Measurements from ENCODE around the gene TMEM244. TPM values are rescaled to one million over a fixed set of nuclear protein-coding genes. Genes with fewer than 3 reads are reported as not detected.

Gene TMEM244
- total and polyA plus RNA-seq, 2 of the 13 experiments (the other 11 are each of a cell fraction or from before 2014, with no cell fraction given), result not detected

GRCh38 chr6:129801909-129802308 is 59.2 kb downstream of the TMEM244 start (continued):
- TF ChIP-seq SPEN (CRISPR knock-in tag; IDR thresholded peaks at IDR 0.05; ENCODE audit: low read depth), result no peak
- no peak for TF ChIP-seq MYC (CRISPR knock-in tag; IDR thresholded peaks at IDR 0.05; ENCODE audit: borderline replicate concordance)
- TF ChIP-seq, protein P1, sequence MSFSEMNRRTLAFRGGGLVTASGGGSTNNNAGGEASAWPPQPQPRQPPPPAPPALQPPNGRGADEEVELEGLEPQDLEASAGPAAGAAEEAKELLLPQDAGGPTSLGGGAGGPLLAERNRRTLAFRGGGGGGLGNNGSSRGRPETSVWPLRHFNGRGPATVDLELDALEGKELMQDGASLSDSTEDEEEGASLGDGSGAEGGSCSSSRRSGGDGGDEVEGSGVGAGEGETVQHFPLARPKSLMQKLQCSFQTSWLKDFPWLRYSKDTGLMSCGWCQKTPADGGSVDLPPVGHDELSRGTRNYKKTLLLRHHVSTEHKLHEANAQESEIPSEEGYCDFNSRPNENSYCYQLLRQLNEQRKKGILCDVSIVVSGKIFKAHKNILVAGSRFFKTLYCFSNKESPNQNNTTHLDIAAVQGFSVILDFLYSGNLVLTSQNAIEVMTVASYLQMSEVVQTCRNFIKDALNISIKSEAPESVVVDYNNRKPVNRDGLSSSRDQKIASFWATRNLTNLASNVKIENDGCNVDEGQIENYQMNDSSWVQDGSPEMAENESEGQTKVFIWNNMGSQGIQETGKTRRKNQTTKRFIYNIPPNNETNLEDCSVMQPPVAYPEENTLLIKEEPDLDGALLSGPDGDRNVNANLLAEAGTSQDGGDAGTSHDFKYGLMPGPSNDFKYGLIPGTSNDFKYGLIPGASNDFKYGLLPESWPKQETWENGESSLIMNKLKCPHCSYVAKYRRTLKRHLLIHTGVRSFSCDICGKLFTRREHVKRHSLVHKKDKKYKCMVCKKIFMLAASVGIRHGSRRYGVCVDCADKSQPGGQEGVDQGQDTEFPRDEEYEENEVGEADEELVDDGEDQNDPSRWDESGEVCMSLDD (CRISPR knock-in tag; IDR thresholded peaks at IDR 0.05; ENCODE audit: borderline replicate concordance), result no peak
- no peak for TF ChIP-seq DZIP1 (CRISPR knock-in tag; IDR thresholded peaks at IDR 0.05)
- TF ChIP-seq ZNF616 (CRISPR knock-in tag; IDR thresholded peaks at IDR 0.05; ENCODE audit: low read depth), result no peak
- TF ChIP-seq PHB2 (IDR thresholded peaks at IDR 0.05; ENCODE audit: partially characterized antibody), result no peak
- TF ChIP-seq ZNF543 (CRISPR knock-in tag; IDR thresholded peaks at IDR 0.05), result no peak
- no peak for TF ChIP-seq ZNF326 (CRISPR knock-in tag; IDR thresholded peaks at IDR 0.05; ENCODE audit: borderline replicate concordance)
- TF ChIP-seq ZSCAN31 (CRISPR knock-in tag; IDR thresholded peaks at IDR 0.05; ENCODE audit: low read depth), result no peak
- TF ChIP-seq FOSL1 (CRISPR knock-in tag; IDR thresholded peaks at IDR 0.05; ENCODE audit: borderline replicate concordance), result no peak
- no peak for TF ChIP-seq LBX2 (CRISPR knock-in tag; IDR thresholded peaks at IDR 0.05; ENCODE audit: borderline replicate concordance)
